B cell (primary cell): ENCODE data around the gene NGLY1. TPM values are rescaled to one million over a fixed set of nuclear protein-coding genes. Genes with fewer than 3 reads are reported as not detected.

Source experiments
- ATAC-seq: fragments of 200-7000 bp; cut with Tn5 transposase; one replicate; pipeline ENCODE4 v1.10.0; 2021; ENCODE audit warnings: low read depth, mild to moderate bottlenecking, moderate number of reproducible peaks, moderate library complexity
- CTCF ChIA-PET: fragments of 350-600 bp; sonication (Branson Sonifier 250); formaldehyde crosslinking; loops from one replicate; lab custom pipeline; 2021; ENCODE audit warnings: antibody characterized with exemption, inconsistent platforms; lab: Charles Lee
- POLR2A ChIA-PET: fragments of 350-600 bp; sonication (Branson Sonifier 250); formaldehyde crosslinking; loops from one replicate; lab custom pipeline; 2021; ENCODE audit warnings: antibody characterized with exemption; lab: Charles Lee
- DNase-seq: peaks from one replicate; pipeline ENCODE4 v3.0.0; 2013
- H2AFZ ChIP-seq: 2 replicates; pipeline ENCODE4 v1.6.1; 2012; ENCODE audit warnings: mild to moderate bottlenecking, low read depth, low read length; ENCODE audit not compliant: insufficient read depth, poor library complexity, severe bottlenecking
- H3K27ac ChIP-seq, 2 donors: 1 replicate in 1 of 2; 2 replicates in 1 of 2; pipeline ENCODE4 v1.5.1; 2012 to 2013; ENCODE audit warnings: low read length in 2 of 2, mild to moderate bottlenecking in 2 of 2, moderate library complexity in 1 of 2
- H3K27me3 ChIP-seq, 4 experiments: fragments of 200-600 bp in 1 of 4; sonication (generic) in 1 of 4; replicated peaks in 1 of 4; 1 replicate in 2 of 4; 2 replicates in 2 of 4; pipeline versions ENCODE4 v1.6.1 to v1.7.0; 2013 to 2016; ENCODE audit warnings: low read length in 3 of 4, mild to moderate bottlenecking in 2 of 4, mixed read lengths in 1 of 4, moderate library complexity in 1 of 4; ENCODE audit not compliant: insufficient read depth in 4 of 4, control insufficient read depth in 3 of 4; ENCODE audit errors: control extremely low read depth in 1 of 4
- H3K36me3 ChIP-seq, 2 experiments: replicated peaks in 1 of 2; 1 replicate in 1 of 2; 2 replicates in 1 of 2; pipeline versions ENCODE4 v1.6.1 to v1.7.1; 2013; ENCODE audit warnings: low read length in 1 of 2; ENCODE audit not compliant: insufficient read depth in 2 of 2, control insufficient read depth in 1 of 2; ENCODE audit errors: control extremely low read depth in 1 of 2, extremely low read depth in 1 of 2
- H3K4me1 ChIP-seq, 2 donors: fragments of 200-600 bp in 1 of 2; sonication (generic) in 1 of 2; 1 replicate in 1 of 2; 2 replicates in 1 of 2; pipeline versions ENCODE4 v1.5.1 to v1.6.1; 2013 to 2017; ENCODE audit warnings: low read length in 2 of 2; ENCODE audit not compliant: control insufficient read depth in 2 of 2, insufficient read depth in 2 of 2
- H3K4me2 ChIP-seq: replicated peaks from 2 replicates; pipeline ENCODE3; 2012; ENCODE audit warnings: mild to moderate bottlenecking, low read depth, low read length; ENCODE audit not compliant: poor library complexity, severe bottlenecking
- H3K4me3 ChIP-seq, 5 experiments: fragments of 200-600 bp in 1 of 5; sonication (generic) in 1 of 5; 1 replicate in 3 of 5; 2 replicates in 2 of 5; pipeline versions ENCODE4 v1.5.1 to v1.7.0; 2011 to 2016; ENCODE audit warnings: low read length in 4 of 5, mild to moderate bottlenecking in 4 of 5, low read depth in 2 of 5, control low read depth in 1 of 5, moderate library complexity in 1 of 5; ENCODE audit not compliant: insufficient read depth in 1 of 5; ENCODE audit errors: control extremely low read depth in 1 of 5, extremely low read depth in 1 of 5
- H3K79me2 ChIP-seq: fragments of 200-600 bp; sonication (generic); one replicate; pipeline ENCODE4 v1.6.0; 2016; ENCODE audit warnings: low read length; ENCODE audit not compliant: control insufficient read depth, insufficient read depth
- H3K9ac ChIP-seq: fragments of 200-600 bp; sonication (generic); 2 replicates; pipeline ENCODE4 v1.6.1; 2017; ENCODE audit warnings: mild to moderate bottlenecking, low read length, moderate library complexity
- H3K9me3 ChIP-seq, 3 donors: one replicate each; pipeline versions ENCODE4 v1.6.1 to v1.7.1; 2013; ENCODE audit warnings: low read length in 2 of 3; ENCODE audit not compliant: control insufficient read depth in 2 of 3, insufficient read depth in 1 of 3; ENCODE audit errors: control extremely low read depth in 1 of 3
- H4K20me1 ChIP-seq: 2 replicates; pipeline ENCODE4 v1.6.0; 2012; ENCODE audit warnings: mild to moderate bottlenecking, low read length; ENCODE audit not compliant: insufficient read depth, control insufficient read depth, poor library complexity, severe bottlenecking
- H3K27ac Mint-ChIP-seq: one replicate; pipeline ENCODE4 v1.8.0; 2021; ENCODE audit warnings: mixed read lengths
- H3K27me3 Mint-ChIP-seq: one replicate; pipeline ENCODE4 v1.8.0; 2021; ENCODE audit warnings: mixed read lengths
- H3K4me1 Mint-ChIP-seq: one replicate; pipeline ENCODE4 v1.8.0; 2021; ENCODE audit warnings: mixed read lengths
- H3K4me3 Mint-ChIP-seq: one replicate; pipeline ENCODE4 v1.8.0; 2021; ENCODE audit warnings: mixed read lengths
- H3K9me3 Mint-ChIP-seq: one replicate; pipeline ENCODE4 v1.8.0; 2022; ENCODE audit warnings: mixed read lengths; ENCODE audit not compliant: insufficient read depth
- EZH2 ChIP-seq: IDR thresholded peaks from 2 replicates; pipeline ENCODE4 v1.6.1; 2012; ENCODE audit warnings: borderline replicate concordance, low read depth, mild to moderate bottlenecking, moderate library complexity, low read length; ENCODE audit not compliant: insufficient read depth, poor library complexity, severe bottlenecking
- WGBS: methylation state at CpG from one replicate; pipeline ENCODE4 v1.1.5; 2013; ENCODE audit warnings: missing lambda C conversion rate; ENCODE audit not compliant: insufficient coverage; 5-methylcytosine and 5-hydroxymethylcytosine counted together
- intact Hi-C: fragments of 100-400 bp; cut with micrococcal nuclease; formaldehyde crosslinking; loops from one replicate; pipeline ENCODE4 v1.10.0; 2022
- polyA plus RNA-seq: library from polyadenylated mRNA; depleted of rRNA; stranded (reverse); fragments of >200 nt; gene quantifications from 2 replicates; pipeline ENCODE4 v1.2.3, GENCODE V29; 2012
- total RNA-seq, 2 donors: library from RNA; stranded (reverse); fragments of 120-200 nt in 1 of 2; gene quantifications; 1 replicate in 1 of 2; 2 replicates in 1 of 2; pipeline versions ENCODE4 v1.2.3 to v1.2.4, GENCODE V29; 2013 to 2022
- TF ChIP-seq, protein P1 (sequence below): fragments of 200-600 bp; IDR thresholded peaks from one replicate; pipeline ENCODE4 v1.8.0; 2022; ENCODE audit warnings: antibody characterized with exemption, mild to moderate bottlenecking

Gene NGLY1
- total and polyA plus RNA-seq, 2 donors (not counting 1 experiment from before 2014, with no cell fraction given): 24.2 to 145 TPM

- WGBS: no CpG with 5 or more reads among the region's 4 CpGs
- CTCF ChIA-PET: no interaction called here
- Histone ChIP-seq H2AFZ (no peak overlapping the region), H3K9me3 (no peaks in the 10 kb centered on the region), H4K20me1 (no peaks in the 10 kb centered on the region), H3K27ac (no peak overlapping the region), H3K4me2 (no peak overlapping the region), H3K4me3 (no peak overlapping the region), H3K4me1 (peaks cover 0 to 8% of the 10 kb centered on the region in 2 donors), H3K79me2 (no peaks in the 10 kb centered on the region), H3K36me3 (no peaks in the 10 kb centered on the region), H3K27me3 (no peaks in the 10 kb centered on the region), H3K9ac (no peak overlapping the region)
- ATAC-seq (no peak), DNase-seq (no peak)
- no peak overlapping the region for H3K4me3 Mint-ChIP-seq
- H3K27me3 Mint-ChIP-seq: peaks cover 4% of the 10 kb centered on the region
- H3K4me1 Mint-ChIP-seq: no peaks in the 10 kb centered on the region
- TF ChIP-seq, protein P1, sequence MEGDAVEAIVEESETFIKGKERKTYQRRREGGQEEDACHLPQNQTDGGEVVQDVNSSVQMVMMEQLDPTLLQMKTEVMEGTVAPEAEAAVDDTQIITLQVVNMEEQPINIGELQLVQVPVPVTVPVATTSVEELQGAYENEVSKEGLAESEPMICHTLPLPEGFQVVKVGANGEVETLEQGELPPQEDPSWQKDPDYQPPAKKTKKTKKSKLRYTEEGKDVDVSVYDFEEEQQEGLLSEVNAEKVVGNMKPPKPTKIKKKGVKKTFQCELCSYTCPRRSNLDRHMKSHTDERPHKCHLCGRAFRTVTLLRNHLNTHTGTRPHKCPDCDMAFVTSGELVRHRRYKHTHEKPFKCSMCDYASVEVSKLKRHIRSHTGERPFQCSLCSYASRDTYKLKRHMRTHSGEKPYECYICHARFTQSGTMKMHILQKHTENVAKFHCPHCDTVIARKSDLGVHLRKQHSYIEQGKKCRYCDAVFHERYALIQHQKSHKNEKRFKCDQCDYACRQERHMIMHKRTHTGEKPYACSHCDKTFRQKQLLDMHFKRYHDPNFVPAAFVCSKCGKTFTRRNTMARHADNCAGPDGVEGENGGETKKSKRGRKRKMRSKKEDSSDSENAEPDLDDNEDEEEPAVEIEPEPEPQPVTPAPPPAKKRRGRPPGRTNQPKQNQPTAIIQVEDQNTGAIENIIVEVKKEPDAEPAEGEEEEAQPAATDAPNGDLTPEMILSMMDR: no peak
- no peak for TF ChIP-seq EZH2
- no peaks in the 10 kb centered on the region for H3K9me3 Mint-ChIP-seq
- no peak overlapping the region for H3K27ac Mint-ChIP-seq
- intact Hi-C loops: no loop called here
- POLR2A ChIA-PET: no interaction called here
Measured at GRCh38 chr3:25820816-25821486, 37.7 kb upstream of the NGLY1 start.

- peaks cover 4% of the 10 kb centered on the region for H3K27me3 Mint-ChIP-seq
- H3K9ac ChIP-seq: no peak overlapping the region
- no peak overlapping the region for H3K27ac ChIP-seq
- CTCF ChIA-PET: no interaction called here
- no peak overlapping the region for H3K4me3 Mint-ChIP-seq
- ATAC-seq: no peak
- no peak for DNase-seq
- H3K9me3 ChIP-seq: no peaks in the 10 kb centered on the region
- H3K4me1 Mint-ChIP-seq: no peaks in the 10 kb centered on the region
- H3K27me3 ChIP-seq: no peaks in the 10 kb centered on the region
- TF ChIP-seq, protein P1: no peak
- TF ChIP-seq EZH2: no peak
- H3K4me1 ChIP-seq: peaks cover 0 to 8% of the 10 kb centered on the region in 2 donors
- H4K20me1 ChIP-seq: no peaks in the 10 kb centered on the region
- no peaks in the 10 kb centered on the region for H3K36me3 ChIP-seq
- no peak overlapping the region for H3K4me2 ChIP-seq
- intact Hi-C loops: no loop called here
- H3K4me3 ChIP-seq: no peak overlapping the region
- no peaks in the 10 kb centered on the region for H3K79me2 ChIP-seq
- POLR2A ChIA-PET: no interaction called here
- no peaks in the 10 kb centered on the region for H3K9me3 Mint-ChIP-seq
- no peak overlapping the region for H3K27ac Mint-ChIP-seq
- H2AFZ ChIP-seq: no peak overlapping the region
Measured at GRCh38 chr3:25820366-25820765, 37.1 kb upstream of the NGLY1 start.
